OCI-LY3 (cell line): Measurements from ENCODE around the gene RHBDD1.

Source experiments
- CTCF ChIP-seq: fragments of 200-600, 300-600 bp; sonication (generic); IDR thresholded peaks from 2 replicates; pipeline ENCODE4 v1.5.1; 2014; ENCODE audit warnings: antibody characterized with exemption, low read length, low read depth
- EZH2phosphoT487 ChIP-seq: fragments of 200-600 bp; shearing (Covaris generic); IDR thresholded peaks from 2 replicates; pipeline ENCODE4 v1.6.1; 2018; ENCODE audit warnings: antibody characterized with exemption, mixed run types, low read depth

GRCh38 chr2:226959418-226959817 lies 123.6 kb downstream of the RHBDD1 start:
- TF ChIP-seq CTCF: no peak
- TF ChIP-seq EZH2phosphoT487: no peak
